Liver (tissue), 9 donors: Measurements from ENCODE around the gene FSD2. TPM values are rescaled to one million over a fixed set of nuclear protein-coding genes. Genes with fewer than 3 reads are reported as not detected.
A peak's percentile ranks its signal among the peaks of the same experiment; 100 is the strongest.

Experiments used
- DNase-seq: peaks from one replicate; pipeline ENCODE4 v3.0.0-alpha.2; 2017; ENCODE audit warnings: low spot score
- H3K27ac ChIP-seq, 2 donors: one replicate each; pipeline ENCODE4 v1.7.0; 2013; ENCODE audit warnings: inconsistent platforms in 2 of 2, low read length in 2 of 2, control low read depth in 1 of 2, low read depth in 1 of 2, mild to moderate bottlenecking in 1 of 2
- H3K27me3 ChIP-seq, 4 donors: one replicate each; pipeline versions ENCODE4 v1.6.1 to v1.7.0; 2013; ENCODE audit warnings: low read length in 3 of 4, inconsistent platforms in 1 of 4, mild to moderate bottlenecking in 1 of 4, moderate library complexity in 1 of 4; ENCODE audit not compliant: control insufficient read depth in 4 of 4, insufficient read depth in 4 of 4
- H3K36me3 ChIP-seq, 4 donors: one replicate each; pipeline versions ENCODE4 v1.6.1 to v1.7.0; 2013; ENCODE audit warnings: low read length in 3 of 4, mild to moderate bottlenecking in 3 of 4, low read depth in 1 of 4, moderate library complexity in 1 of 4; ENCODE audit not compliant: control insufficient read depth in 4 of 4, insufficient read depth in 3 of 4
- H3K4me1 ChIP-seq, 4 donors: one replicate each; pipeline versions ENCODE4 v1.6.1 to v1.7.0; 2013; ENCODE audit warnings: low read length in 3 of 4, mild to moderate bottlenecking in 3 of 4, moderate library complexity in 1 of 4; ENCODE audit not compliant: control insufficient read depth in 4 of 4, insufficient read depth in 4 of 4
- H3K4me3 ChIP-seq, 3 donors: one replicate each; pipeline versions ENCODE4 v1.6.1 to v1.7.0; 2013; ENCODE audit warnings: low read length in 3 of 3, control low read depth in 1 of 3, low read depth in 1 of 3, mild to moderate bottlenecking in 1 of 3
- H3K9ac ChIP-seq, 2 donors: one replicate each; pipeline ENCODE4 v1.7.0; 2013; ENCODE audit warnings: low read length in 2 of 2, mild to moderate bottlenecking in 2 of 2, moderate library complexity in 2 of 2, control low read depth in 1 of 2, low read depth in 1 of 2
- H3K9me3 ChIP-seq, 4 donors: one replicate each; pipeline versions ENCODE4 v1.6.1 to v1.7.0; 2013; ENCODE audit warnings: low read length in 3 of 4; ENCODE audit not compliant: control insufficient read depth in 4 of 4
- EGR1 ChIP-seq, 2 donors: IDR thresholded peaks; 2 replicates each; pipeline ENCODE4 v1.6.1; 2016 to 2018; ENCODE audit warnings: antibody characterized with exemption in 2 of 2, low read depth in 2 of 2
- FOXA1 ChIP-seq: IDR thresholded peaks from 2 replicates; pipeline ENCODE4 v1.6.1; 2016; ENCODE audit warnings: antibody characterized with exemption
- GABPA ChIP-seq, 2 donors: IDR thresholded peaks in 1 of 2; conservative IDR thresholded peaks in 1 of 2; 2 replicates each; pipeline ENCODE4 v1.6.1; 2016; ENCODE audit warnings: antibody characterized with exemption in 2 of 2, mild to moderate bottlenecking in 1 of 2, moderate library complexity in 1 of 2
- HNF4G ChIP-seq: IDR thresholded peaks from 2 replicates; pipeline ENCODE4 v1.6.1; 2016; ENCODE audit warnings: antibody characterized with exemption
- RAD21 ChIP-seq, 2 donors: IDR thresholded peaks; 2 replicates each; pipeline ENCODE4 v1.6.1; 2016; ENCODE audit warnings: antibody characterized with exemption in 2 of 2, mild to moderate bottlenecking in 2 of 2
- SP1 ChIP-seq: IDR thresholded peaks from 2 replicates; pipeline ENCODE4 v1.6.1; 2018; ENCODE audit warnings: antibody characterized with exemption, mild to moderate bottlenecking
- YY1 ChIP-seq: IDR thresholded peaks from 2 replicates; pipeline ENCODE4 v1.6.1; 2016; ENCODE audit warnings: antibody characterized with exemption, mild to moderate bottlenecking
- WGBS: extraction: QIAGEN DNeasy Blood & Tissue Kit; methylation state at CpG from one replicate; pipeline ENCODE4 v1.1.7; 2013; 5-methylcytosine and 5-hydroxymethylcytosine counted together
- polyA plus RNA-seq, 2 donors: library from polyadenylated mRNA; stranded (reverse) in 1 of 2; unstranded in 1 of 2; fragments of 200-250 nt in 1 of 2; fragments of >200 nt in 1 of 2; fragmentation: Nextera tagmentation in 1 of 2; extraction: Ambion mirVana in 1 of 2; gene quantifications; one replicate each; pipeline versions ENCODE4 v1.2.1 to v1.2.3, GENCODE V29; 2013 to 2015
- total RNA-seq, 2 donors: library from RNA; depleted of rRNA; stranded (reverse); fragments of >200 nt; gene quantifications; one replicate each; pipeline ENCODE4 v1.2.3, GENCODE V29; 2014
- TF ChIP-seq, protein P1 (sequence below): IDR thresholded peaks from 2 replicates; pipeline ENCODE4 v1.6.1; 2016; ENCODE audit warnings: antibody characterized with exemption
- TF ChIP-seq, protein P2 (sequence below): fragments of 150-350 bp; IDR thresholded peaks from 2 replicates; pipeline ENCODE4 v1.5.1; 2017; ENCODE audit warnings: improper control_type of control experiment, low read depth, low read length; ENCODE audit not compliant: missing input control
- TF ChIP-seq, protein P3 (sequence below): IDR thresholded peaks from 2 replicates; pipeline ENCODE4 v1.6.1; 2016; ENCODE audit warnings: antibody characterized with exemption
- donor health status: healthy.
- donor health status: healthy.
- donor health status: healthy.
- donor health status: healthy.
- donor health status: healthy.

Gene FSD2
- total and polyA plus RNA-seq, 4 donors, result under 0.01 to 0.10 (median 0.05) TPM; not detected in 1

DNA sequence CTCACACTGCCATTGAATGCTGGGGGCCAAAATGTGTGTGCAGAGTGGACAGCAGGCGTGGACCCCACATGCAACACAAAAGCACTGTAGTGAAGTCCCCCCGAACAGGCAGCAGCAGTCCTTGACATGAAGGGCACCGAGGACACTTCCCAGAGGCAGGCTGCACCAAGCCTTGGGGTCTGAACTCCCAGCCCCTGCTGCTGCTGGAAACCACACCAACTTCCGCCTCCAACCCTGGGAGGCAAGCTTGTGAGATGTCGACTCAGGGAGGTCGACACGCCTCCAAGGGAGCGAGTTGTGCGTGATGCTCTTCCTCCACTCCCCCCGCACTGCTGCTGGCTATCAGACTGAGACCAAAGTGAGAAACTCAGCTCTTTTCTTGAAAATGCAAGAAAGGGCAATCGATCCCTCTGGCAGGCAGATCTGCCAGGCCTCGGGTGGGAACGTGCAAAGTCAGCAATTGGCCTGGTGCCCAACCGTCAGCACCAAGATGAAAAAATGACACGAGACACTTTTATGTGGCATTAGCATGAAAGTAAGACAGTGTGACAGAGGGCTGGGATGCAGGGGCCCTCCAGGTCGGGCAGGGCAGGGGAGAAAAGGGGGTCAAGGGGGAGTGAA lies 47.2 kb upstream of the FSD2 start:
- Histone ChIP-seq H3K27ac (no peak overlapping the region), H3K36me3 (peaks cover 0 to 11% (median 3%) of the 10 kb centered on the region in 4 donors), H3K27me3 (no peaks in the 10 kb centered on the region), H3K4me1 (peaks cover 3 to 37% (median 25%) of the 10 kb centered on the region in 4 donors), H3K9me3 (no peaks in the 10 kb centered on the region), H3K9ac (no peak overlapping the region), H3K4me3 (no peak overlapping the region)
- no peak for TF ChIP-seq SP1
- 55% methylated on average over 16 of the region's 16 CpGs for WGBS
- peak; percentile 65 for DNase-seq

DNA sequence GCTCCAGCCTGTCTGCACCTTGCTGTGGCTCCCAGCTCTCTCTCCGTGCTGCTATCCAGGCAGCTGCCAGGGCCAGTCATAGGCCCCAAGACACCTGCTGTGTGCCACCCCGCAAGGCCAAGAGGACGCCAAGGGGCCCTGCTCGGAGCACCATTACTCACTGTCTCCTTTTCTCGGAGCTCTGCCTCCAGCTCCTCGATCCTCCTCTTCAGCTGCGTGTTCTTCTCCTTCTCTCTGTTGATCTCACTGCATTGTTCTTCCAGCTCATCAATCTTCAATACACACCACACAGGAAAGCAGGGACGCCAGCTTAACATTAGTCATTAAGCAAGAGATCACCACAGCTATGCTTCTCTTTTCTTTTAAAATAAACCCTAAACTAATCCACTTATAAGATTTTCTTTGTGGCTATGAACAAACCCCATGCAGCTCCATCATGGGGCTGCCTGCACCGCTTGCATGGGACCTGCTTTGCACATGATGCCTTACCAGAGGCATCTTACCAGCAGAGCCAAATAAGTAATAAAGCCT lies 46.2 kb upstream of the FSD2 start:
- H3K4me3 ChIP-seq, result no peak overlapping the region
- no peaks in the 10 kb centered on the region for H3K9me3 ChIP-seq
- no peak overlapping the region for H3K27ac ChIP-seq
- peaks cover 3 to 37% (median 25%) of the 10 kb centered on the region in 4 donors for H3K4me1 ChIP-seq
- DNase-seq, result no peak
- H3K36me3 ChIP-seq, result peaks cover 0 to 17% (median 6%) of the 10 kb centered on the region in 4 donors
- 89% methylated on average over 9 of the region's 9 CpGs for WGBS
- no peaks in the 10 kb centered on the region for H3K27me3 ChIP-seq
- H3K9ac ChIP-seq, result no peak overlapping the region
- TF ChIP-seq YY1 (no peak), FOXA1 (no peak), EGR1 (IDR thresholded peaks at IDR 0.05; ENCODE audit: low read depth in 2 of 2) (no peak), SP1 (no peak), RAD21 (IDR thresholded peaks at IDR 0.05) (no peak), HNF4G (no peak), GABPA (IDR thresholded peaks at IDR 0.05 in 1 of 2, conservative IDR thresholded peaks at IDR 0.05 in 1 of 2) (no peak)
- TF ChIP-seq, protein P1, sequence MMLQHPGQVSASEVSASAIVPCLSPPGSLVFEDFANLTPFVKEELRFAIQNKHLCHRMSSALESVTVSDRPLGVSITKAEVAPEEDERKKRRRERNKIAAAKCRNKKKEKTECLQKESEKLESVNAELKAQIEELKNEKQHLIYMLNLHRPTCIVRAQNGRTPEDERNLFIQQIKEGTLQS, result no peak
- TF ChIP-seq, protein P2, sequence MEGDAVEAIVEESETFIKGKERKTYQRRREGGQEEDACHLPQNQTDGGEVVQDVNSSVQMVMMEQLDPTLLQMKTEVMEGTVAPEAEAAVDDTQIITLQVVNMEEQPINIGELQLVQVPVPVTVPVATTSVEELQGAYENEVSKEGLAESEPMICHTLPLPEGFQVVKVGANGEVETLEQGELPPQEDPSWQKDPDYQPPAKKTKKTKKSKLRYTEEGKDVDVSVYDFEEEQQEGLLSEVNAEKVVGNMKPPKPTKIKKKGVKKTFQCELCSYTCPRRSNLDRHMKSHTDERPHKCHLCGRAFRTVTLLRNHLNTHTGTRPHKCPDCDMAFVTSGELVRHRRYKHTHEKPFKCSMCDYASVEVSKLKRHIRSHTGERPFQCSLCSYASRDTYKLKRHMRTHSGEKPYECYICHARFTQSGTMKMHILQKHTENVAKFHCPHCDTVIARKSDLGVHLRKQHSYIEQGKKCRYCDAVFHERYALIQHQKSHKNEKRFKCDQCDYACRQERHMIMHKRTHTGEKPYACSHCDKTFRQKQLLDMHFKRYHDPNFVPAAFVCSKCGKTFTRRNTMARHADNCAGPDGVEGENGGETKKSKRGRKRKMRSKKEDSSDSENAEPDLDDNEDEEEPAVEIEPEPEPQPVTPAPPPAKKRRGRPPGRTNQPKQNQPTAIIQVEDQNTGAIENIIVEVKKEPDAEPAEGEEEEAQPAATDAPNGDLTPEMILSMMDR, result no peak
- TF ChIP-seq, protein P3, sequence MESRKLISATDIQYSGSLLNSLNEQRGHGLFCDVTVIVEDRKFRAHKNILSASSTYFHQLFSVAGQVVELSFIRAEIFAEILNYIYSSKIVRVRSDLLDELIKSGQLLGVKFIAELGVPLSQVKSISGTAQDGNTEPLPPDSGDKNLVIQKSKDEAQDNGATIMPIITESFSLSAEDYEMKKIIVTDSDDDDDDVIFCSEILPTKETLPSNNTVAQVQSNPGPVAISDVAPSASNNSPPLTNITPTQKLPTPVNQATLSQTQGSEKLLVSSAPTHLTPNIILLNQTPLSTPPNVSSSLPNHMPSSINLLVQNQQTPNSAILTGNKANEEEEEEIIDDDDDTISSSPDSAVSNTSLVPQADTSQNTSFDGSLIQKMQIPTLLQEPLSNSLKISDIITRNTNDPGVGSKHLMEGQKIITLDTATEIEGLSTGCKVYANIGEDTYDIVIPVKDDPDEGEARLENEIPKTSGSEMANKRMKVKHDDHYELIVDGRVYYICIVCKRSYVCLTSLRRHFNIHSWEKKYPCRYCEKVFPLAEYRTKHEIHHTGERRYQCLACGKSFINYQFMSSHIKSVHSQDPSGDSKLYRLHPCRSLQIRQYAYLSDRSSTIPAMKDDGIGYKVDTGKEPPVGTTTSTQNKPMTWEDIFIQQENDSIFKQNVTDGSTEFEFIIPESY, result no peak

DNA sequence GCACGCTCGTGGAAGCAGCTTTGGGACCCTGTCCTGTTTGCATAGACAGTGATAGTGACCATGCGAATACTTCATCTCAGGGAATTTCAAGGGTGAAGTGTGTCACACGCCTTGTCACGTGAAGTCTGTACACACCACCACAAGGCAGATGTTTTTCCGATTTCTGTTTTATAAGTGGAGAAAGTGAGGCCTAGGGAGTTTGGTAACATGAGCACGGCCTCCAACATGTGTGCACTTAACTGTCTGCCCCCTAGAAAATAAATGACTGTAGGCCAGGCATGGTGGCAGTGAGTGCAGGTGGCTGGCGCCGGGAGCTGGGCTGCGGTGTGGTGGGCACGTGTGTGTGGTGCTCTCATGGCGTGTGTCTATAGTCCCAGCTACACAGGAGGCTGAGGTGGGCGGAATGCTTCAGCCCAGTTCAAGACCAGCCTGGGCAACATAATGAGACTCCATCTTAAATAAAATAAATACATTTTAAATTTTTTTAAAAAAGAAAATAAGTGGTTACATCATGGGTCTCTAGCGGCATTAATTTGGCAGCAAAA lies 45.5 kb upstream of the FSD2 start:
- no peak for DNase-seq
- 95% methylated on average over 14 of the region's 14 CpGs for WGBS

More for the DNA sequence above, 45.5 kb upstream of the FSD2 start:
- Histone ChIP-seq H3K4me3 (no peak overlapping the region), H3K9ac (no peak overlapping the region), H3K27me3 (no peaks in the 10 kb centered on the region), H3K27ac (no peak overlapping the region), H3K4me1 (peaks cover 3 to 33% (median 25%) of the 10 kb centered on the region in 4 donors), H3K36me3 (peaks cover 0 to 21% (median 8%) of the 10 kb centered on the region in 4 donors), H3K9me3 (no peaks in the 10 kb centered on the region)
- no peak for TF ChIP-seq YY1
